Measurements from ENCODE around the gene ZNF766. TPM values are rescaled to one million over a fixed set of nuclear protein-coding genes. Genes with fewer than 3 reads are reported as not detected.
A peak's percentile ranks its signal among the peaks of the same experiment; 100 is the strongest.

ZNF766 gene
- total RNA-seq, 4 donors from 2014 or later: 5.7 to 21.8 (median 8.3) TPM

- ATAC-seq (ENCODE audit: low FRiP score): peak; percentile 87
- TF ChIP-seq, protein P1, sequence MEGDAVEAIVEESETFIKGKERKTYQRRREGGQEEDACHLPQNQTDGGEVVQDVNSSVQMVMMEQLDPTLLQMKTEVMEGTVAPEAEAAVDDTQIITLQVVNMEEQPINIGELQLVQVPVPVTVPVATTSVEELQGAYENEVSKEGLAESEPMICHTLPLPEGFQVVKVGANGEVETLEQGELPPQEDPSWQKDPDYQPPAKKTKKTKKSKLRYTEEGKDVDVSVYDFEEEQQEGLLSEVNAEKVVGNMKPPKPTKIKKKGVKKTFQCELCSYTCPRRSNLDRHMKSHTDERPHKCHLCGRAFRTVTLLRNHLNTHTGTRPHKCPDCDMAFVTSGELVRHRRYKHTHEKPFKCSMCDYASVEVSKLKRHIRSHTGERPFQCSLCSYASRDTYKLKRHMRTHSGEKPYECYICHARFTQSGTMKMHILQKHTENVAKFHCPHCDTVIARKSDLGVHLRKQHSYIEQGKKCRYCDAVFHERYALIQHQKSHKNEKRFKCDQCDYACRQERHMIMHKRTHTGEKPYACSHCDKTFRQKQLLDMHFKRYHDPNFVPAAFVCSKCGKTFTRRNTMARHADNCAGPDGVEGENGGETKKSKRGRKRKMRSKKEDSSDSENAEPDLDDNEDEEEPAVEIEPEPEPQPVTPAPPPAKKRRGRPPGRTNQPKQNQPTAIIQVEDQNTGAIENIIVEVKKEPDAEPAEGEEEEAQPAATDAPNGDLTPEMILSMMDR (IDR thresholded peaks at IDR 0.05): no peak
These were observed 27.6 kb downstream of the ZNF766 start, which contains the start of gene ZNF480 for GRCh38 chr19:52296773-52297600. ZNF480 (plus strand) TSS chr19:52297169; CDS start chr19:52300413, 3,244 bp downstream.

DNA sequence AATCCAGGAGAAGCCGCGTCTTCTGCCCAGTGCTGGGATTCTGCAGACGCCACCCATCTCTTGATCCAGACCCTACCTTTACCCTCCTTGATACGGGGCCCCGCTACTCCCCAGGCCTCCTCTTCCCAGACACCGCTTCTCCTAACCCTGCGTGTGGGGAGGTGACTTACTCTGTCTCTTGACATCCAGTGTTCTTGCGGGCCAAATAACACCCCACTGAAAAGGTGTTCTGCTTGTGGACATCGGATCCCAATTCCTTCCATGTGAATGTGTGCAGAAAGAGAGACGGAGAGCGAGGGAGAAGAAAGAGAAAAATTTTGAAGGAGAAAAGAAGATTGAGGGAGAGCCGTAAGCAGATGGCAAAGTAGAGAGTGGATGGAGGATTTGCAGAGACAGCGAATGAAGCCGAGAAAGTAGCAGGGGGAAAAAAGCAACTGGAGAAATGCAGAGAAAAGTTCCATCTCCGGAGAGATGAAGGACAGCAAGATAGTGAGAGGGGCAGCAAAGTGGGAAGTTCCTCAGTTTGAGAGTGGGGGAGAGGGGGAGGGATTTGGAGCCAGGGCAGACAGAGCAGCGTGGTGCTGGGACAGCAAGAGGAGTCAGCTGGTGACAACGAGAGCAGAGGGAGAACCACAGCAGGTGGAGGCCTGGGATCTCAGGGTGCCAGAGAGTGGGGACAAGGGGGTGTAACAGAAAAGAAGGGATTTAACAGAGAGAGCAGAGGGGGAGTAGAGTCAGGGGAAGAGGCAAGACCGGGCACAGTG lies 28.4 kb downstream of the ZNF766 start:
- DNase-seq (ENCODE audit: low spot score) (no peak), ATAC-seq (ENCODE audit: low FRiP score) (no peak)
- TF ChIP-seq, protein P1 (IDR thresholded peaks at IDR 0.05): no peak

More at GRCh38 chr19:52296773-52297600, 27.6 kb downstream of the ZNF766 start, which contains the start of gene ZNF480:
- DNase-seq (ENCODE audit: low spot score): peak; percentile 72

GRCh38 chr19:52307275-52307674 lies 37.9 kb downstream of the ZNF766 start:
- ATAC-seq (ENCODE audit: low FRiP score) (no peak), DNase-seq (ENCODE audit: low spot score) (no peak)
- TF ChIP-seq, protein P1 (IDR thresholded peaks at IDR 0.05): no peak

DNA sequence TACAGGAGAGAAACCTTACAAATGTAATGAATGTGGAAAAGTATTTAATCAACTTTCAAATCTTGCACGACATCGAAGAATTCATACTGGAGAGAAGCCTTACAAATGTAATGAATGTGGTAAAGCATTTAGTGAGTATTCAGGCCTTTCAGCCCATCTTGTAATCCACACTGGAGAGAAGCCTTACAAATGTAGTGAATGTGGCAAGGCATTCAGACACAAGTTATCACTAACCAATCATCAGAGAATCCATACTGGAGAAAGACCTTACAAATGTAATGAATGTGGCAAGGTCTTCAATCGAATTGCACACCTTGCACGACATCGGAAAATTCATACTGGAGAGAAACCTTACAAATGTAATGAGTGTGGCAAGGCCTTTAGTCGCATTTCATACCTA lies 53.0 kb downstream of the ZNF766 start:
- no peak for ATAC-seq (ENCODE audit: low FRiP score)
- TF ChIP-seq, protein P1 (IDR thresholded peaks at IDR 0.05): no peak
- DNase-seq (ENCODE audit: low spot score): no peak

GRCh38 chr19:52331757-52332156 lies 62.4 kb downstream of the ZNF766 start:
- TF ChIP-seq, protein P1 (IDR thresholded peaks at IDR 0.05): no peak
- ATAC-seq (ENCODE audit: low FRiP score): no peak
- no peak for DNase-seq (ENCODE audit: low spot score)

DNA sequence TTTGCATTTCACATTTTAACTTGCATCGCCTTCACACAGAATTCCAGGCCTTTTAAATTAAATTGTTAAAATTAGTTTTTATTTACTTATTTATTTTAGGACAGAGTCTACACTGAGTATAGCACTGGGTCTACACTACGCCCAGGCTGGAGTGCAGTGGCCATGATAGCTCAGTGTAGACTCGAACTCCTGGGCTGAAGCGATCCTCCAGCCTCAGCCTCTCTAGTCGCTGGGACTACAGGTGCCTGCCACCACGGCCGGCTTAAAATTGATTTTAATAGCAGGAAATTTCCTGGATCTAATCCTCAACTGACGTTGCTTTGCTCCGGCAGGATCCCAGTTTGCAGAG lies 66.4 kb downstream of the ZNF766 start:
- ATAC-seq (ENCODE audit: low FRiP score): no peak
- TF ChIP-seq, protein P1 (IDR thresholded peaks at IDR 0.05): no peak
- no peak for DNase-seq (ENCODE audit: low spot score)
